GM18861 (cell line): ENCODE measurements around the gene YIPF6.
"Not testable (repeated sequence)": the region's sequence is repeated elsewhere in the genome, so short reads cannot be mapped to it uniquely, and the experiment has no call there.

Source experiments
- ATAC-seq: cut with Tn5 transposase; IDR thresholded peaks from one replicate; pipeline ENCODE4 v1.9.1; 2021; ENCODE audit not compliant: unreplicated experiment

YIPF6 gene

DNA sequence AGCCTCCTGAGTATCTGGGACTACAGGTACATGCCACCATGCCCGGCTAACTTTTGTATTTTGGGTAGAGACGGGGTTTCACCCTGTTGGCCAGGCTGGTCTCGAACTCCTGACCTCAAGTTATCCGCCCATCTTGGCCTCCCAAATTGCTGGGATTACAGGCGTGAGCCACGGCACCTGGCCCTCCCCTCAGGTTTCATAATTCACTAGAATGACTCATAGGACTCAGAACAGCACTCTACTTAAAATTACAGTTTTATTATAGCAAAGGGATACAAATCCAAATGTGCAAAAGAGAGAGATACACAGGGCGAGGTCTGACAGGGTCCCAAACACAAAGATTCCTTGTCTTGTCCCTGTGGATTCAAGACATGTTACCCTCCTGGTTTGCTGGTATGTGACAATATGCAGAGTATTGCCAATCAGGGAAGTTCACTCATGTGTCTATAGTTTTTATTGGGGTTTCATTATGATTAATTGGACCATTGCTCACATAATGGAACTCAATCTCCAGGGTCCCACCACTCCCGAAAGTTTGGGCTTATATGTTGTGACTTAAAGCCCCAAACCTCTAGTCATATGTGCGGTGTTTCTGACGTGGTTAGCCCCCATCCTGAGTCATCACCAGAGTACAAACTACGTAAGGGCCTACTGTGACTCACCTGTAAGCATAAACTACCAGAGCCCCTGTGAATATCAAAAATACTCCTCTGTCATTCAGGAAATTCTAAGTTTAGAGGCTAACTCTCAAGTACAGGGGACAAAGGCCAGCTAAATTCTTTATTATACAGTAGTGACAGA lies 5.2 kb downstream of the YIPF6 start:
- ATAC-seq: peak; percentile 44

DNA sequence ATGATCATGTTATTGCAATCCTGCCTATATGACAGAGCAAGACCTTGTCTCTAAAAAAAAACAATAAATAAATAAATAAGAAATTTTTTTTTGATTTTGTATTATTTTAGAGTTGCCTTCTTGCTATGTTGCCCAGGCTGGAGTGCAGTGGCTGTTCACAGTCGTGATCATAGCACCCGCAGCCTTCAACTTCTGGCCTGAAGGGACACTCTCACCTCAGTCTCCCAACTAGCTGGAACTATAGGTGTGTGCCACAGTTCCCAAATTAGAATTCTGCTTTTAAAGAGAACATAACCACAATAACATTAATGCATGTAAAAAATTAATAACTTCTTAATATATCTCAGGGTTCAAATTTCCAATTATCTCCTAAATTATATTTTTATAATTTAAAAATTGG lies 7.8 kb downstream of the YIPF6 start:
- ATAC-seq: no peak

DNA sequence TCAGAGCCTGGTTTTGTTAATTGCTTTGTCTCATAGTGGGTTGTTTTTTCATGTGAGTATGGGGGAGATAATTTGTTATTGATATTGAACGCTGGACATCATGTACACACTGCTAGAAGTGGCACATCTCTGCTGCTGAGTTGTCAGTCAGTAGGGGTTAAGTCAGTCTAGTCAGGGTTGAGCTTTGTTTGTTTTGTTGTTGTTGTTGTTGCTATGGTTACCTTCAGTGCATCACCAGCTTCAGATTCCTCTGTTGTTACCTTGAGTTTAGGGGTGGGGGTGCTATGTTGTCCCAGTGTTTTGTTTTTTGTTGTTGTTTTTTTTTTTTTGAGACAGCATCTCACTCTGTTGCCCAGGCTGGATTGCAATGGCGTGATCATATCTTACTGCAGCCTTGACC lies 9.9 kb downstream of the YIPF6 start:
- ATAC-seq: no peak

DNA sequence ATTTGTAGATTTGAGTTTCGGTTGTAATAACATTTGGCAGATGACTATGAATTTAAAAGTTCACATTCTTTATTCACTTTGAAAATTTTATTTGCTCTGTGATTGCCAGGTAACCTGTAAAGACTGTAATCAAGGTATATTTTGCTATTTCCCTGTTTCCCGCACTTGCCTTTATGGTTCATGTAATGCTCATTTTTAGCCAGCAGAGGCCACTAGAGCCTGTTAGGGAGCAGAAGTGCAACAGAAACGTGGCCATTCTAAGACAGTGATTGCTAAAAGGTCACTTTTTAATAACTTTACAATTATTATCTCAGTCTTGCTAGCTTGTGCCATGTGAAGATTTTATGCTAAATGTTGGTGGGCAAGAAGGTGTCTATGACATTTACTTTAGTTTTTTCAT lies 12.4 kb downstream of the YIPF6 start:
- ATAC-seq: peak; percentile 82

DNA sequence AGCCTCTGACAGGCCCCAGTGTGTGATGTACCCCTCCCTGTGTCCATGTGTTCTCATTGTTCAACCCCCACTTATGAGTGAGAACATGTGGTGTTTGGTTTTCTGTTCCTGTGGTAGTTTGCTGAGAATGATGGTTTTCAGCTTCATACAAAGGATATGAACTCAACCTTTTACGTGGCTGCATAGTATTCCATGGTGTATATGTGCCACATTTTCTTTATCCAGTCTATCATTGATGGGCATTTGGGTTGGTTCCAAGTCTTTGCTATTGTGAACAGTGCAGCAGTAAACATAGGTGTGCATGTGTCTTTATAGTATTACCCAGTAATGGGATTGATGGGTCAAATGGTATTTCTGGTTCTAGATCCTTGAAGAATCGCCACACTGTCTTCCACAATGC lies 25.8 kb downstream of the YIPF6 start:
- ATAC-seq: not testable (repeated sequence)

DNA sequence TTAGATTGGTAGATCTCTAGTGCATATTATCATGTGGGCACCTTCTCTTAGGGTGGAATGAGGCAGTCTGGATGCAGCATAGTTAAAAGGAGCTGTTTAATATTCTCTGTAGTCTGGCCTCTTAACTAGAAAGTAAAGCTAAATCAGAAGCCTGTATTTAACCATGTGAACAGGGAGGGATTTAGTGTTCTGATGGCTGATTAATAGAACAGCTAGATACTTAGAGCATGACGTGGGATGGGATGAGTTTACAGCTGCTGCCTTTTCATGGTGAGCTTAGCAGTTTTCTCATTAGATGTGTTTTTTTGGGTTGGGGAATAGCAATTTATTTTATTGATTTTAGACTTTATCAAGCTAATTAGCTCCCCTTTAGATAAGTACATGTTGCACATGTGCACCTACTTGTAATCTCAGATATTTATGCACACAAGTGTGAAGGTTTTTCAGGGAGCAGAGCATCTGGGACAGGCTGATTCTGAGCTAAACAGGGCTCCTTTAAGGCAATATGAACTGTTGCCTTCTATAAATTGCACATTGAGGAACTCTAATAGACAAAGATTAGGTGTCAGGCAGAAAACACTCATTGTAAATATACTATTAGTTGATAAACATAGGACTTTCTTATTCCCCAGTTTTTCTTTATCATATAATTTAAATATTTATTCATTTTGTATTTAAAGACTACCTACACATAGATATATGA lies 34.1 kb downstream of the YIPF6 start:
- ATAC-seq: no peak

DNA sequence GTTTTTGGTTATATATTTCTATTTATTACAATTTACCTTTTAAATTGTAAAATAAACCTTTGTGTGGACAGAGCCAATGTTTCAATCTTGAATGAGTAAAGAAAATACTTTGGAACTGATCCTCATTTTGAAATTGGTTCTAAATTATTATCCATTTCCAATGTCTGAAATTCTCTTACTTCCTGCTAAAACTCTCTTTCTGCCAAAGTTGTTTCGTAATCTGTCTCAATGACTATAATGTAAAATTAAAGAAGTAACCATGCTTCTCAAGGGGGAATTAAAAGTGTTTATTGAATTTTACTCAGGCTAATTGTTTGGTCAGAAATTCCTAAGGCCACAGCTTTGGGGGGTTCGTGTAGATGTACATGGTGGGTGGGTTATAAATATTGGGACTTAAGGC lies 34.8 kb downstream of the YIPF6 start:
- no peak for ATAC-seq

DNA sequence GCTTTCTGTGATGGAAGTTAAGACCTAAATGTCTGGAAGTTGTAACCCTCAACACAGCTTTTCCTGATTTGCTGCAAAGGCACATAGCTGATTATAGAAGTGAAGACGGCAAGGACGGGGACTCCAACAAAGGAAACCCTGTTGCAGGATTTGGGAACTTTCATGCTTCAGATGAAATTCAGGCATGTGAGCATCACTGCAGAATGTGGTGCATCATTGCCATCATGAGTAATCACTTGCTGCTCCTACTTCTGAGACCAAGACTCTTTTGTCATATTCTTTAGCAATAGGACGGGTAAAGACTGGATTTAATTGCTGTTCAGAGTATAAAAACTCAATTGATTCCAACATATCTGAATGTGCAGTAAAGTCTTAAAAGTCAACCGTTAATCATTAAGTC lies 35.8 kb downstream of the YIPF6 start:
- no peak for ATAC-seq

DNA sequence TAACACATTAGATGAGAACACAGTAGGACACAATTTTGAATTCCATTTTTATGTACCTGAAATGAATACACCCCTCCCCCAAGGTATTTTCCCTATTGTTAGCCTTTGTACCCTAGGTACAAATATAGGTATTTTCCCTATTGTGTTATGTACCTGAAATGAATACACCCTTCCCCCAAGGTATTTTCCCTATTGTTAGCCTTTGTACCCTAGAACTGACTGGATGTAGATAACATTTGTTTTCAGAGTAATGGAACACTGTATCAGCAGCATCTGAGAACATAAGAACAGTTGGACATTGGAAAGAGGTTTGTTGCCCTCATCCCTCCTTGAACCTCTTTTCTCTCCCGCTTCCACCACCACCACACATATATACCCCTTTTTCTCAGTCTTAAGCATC lies 37.6 kb downstream of the YIPF6 start:
- ATAC-seq: peak; percentile 45

DNA sequence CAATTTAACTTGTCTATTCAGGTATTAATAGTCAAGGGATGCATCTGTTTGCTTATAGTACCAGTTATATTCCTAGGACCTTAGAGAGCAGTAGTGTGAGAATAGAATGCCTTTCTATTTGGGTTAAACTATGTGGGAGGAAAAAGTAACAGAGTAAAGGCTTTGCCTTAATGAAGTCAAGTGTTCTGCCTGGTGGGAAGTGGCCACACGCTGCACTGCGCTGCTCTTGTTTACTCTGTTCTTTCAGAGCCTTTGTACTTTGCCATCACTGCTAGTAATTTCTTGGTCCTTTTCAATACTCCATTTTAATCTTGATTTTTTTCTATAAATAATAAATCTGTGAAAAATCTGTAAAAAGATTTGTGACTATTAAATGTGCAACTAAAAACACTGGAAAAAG lies 38.0 kb downstream of the YIPF6 start:
- no peak for ATAC-seq

DNA sequence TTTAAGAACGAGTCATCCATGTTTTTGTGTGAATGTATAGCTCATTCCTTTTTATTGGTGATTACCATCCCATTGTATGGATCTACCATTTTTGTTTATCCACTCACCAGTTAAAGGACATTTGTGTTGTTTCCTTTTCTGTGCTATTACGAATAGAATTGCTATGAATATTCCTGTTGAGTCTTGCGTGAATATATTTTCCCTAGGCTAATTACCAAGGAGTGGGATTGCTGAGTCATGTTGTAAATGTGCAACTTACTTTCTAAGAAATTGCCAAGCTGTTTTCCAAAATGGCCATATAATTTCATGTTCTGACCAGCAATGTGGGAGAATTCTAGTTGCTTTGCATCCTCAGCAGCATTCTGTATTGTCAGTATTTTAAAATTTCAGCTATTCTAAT lies 51.3 kb downstream of the YIPF6 start:
- no peak for ATAC-seq

DNA sequence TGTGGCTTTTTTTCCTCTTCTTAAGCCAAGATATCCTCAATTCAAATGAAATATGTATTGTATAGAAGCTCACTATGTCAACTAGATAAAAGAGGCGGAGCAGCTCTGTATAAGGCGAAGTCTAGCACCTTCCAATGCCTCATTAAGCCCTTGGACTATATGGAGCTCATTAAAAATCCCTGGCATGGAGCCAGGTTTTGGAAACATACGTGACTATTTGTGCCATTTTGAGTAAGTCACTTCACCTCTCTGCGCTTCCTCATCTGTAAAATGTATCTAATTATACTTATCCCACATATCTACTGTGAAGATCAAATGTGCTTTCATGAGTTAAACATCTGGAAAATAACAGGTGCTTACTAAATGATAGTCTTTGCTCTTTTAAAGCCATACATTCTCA lies 57.2 kb downstream of the YIPF6 start:
- ATAC-seq: no peak

DNA sequence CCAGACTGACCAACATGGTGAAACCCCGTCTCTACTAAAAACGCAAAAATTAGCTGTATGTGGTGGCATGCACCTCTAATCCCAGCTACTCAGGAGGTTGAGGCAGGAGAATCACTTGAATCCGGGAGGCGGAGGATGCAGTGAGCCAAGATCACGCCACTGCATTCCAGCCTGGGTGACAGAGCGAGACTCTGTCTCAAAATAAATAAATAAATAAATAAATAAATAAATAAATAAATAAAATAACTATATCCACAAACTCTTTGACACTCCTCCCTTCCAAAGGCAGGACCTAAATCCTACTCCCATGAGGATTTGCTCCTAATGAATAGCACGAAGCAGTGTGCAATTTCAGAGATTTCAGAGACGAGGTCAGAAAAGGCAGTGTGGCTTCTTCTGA lies 58.3 kb downstream of the YIPF6 start:
- not testable (repeated sequence) for ATAC-seq

DNA sequence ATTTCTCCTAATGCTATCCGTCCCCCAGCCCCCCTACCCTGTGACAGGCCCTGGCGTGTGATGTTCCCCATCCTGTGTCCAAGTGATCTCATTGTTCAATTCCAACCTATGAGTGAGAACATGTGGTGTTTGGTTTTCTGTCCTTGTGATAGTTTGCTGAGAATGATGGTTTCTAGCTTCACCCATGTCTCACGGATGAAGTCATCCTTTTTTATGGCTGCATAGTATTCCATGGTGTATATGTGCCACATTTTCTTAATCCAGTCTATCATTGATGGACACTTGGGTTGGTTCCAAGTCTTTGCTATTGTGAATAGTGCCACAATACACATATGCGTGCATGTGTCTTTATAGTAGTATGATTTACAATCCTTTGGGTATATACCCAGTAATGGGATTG lies 61.1 kb downstream of the YIPF6 start:
- ATAC-seq: not testable (repeated sequence)

DNA sequence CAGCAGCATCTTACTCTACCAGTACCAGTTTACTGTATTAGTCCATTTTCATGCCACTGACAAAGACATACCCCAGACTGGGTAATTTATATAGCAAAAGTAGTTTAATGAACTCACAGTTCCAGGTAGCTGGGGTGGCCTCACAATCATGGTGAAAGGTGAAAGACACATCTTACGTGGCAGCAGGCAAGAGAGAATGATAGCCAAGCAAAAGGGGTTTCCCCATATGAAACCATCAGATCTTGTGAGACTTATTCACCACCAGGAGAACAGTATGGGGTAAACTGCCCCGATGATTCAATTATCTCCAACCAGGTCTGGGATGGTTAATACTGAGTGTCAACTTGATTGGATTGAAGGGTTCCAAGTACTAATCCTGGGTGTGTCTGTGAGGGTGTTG lies 69.3 kb downstream of the YIPF6 start:
- no peak for ATAC-seq

DNA sequence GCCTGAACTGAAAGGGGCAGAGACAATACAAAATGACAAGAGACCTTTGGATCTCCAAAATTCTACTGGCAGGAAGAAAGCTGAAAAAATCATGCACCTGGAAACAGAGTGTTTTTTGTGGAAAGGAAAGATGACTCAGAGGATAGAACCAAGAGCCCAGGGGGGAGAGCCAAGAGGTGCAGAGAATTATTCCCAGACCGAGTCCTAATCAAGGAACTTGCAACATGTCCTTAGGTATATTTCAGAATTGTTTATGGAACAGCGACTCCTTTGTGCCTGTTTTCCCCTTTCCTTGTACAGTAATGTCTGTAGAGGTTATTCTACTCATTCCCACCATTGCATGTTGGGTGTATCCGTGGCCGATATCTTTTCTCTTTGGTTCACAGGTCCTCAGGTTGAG lies 71.7 kb downstream of the YIPF6 start:
- no peak for ATAC-seq

DNA sequence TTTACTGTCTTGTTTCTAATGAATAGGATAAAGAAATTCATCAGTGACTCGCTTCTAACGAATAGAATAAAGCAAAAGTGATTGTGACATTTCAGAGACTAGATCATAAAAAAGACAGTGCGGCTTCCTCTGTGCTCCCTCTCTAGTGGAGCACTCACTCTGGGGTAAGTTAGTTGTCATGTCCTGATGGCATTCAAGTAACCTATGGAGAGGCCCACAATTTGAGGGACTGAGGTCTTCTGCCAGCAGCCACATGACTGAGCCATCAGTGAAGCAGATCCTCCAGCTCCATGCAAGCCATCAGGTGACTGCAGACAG lies 72.4 kb downstream of the YIPF6 start:
- ATAC-seq: no peak

DNA sequence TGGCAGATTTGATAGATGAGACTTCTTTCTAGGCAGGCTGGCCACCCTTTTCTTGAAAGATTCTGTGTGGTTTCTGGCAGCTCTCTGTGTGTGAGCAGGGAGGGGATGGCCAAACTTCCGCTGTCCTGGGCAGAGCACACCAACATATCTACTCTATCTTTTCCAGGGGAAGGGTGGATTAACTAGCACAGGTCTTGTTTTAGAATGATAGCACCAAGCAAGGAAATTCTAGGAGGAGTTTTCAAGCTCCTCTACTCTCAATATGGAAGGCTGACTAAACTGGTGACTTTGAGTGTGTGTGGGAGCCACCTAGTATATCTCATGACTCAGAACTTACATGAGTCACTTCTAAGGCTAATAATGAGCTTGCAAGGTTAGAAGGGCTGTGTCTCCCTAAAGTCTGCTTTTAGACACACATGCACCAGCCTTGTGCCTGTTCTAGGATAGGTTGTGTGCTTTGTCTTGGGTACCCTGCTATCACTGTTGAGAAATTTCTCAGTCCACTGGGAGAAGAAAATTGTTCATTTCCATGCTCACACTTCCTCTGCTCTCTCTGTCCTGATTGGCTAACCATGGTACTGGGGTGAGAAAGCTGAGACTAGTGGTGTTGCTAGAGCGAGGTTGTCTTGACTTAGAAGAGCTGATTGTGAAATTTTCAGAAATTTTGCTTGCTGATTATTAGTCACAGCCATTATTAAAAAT lies 72.9 kb downstream of the YIPF6 start:
- peak; percentile 85 for ATAC-seq

DNA sequence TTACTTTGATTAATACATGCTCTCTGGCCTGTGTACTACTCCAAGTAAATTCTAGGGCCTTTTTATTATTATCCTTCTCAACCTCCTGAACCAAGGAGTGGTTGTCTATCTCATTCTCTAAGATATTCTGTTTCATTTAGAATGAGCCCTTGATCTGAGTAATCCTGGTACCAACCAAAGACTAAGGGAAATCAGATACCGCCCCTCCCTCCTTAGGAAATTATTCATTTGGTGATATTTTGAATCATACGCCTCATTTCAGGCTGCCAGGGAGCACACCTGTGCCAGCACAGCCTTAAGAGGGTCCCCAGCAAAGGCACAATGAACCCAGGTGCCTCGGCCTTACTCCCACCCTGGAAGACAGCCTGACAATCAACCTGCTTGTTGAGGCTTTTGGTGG lies 75.4 kb downstream of the YIPF6 start:
- no peak for ATAC-seq

DNA sequence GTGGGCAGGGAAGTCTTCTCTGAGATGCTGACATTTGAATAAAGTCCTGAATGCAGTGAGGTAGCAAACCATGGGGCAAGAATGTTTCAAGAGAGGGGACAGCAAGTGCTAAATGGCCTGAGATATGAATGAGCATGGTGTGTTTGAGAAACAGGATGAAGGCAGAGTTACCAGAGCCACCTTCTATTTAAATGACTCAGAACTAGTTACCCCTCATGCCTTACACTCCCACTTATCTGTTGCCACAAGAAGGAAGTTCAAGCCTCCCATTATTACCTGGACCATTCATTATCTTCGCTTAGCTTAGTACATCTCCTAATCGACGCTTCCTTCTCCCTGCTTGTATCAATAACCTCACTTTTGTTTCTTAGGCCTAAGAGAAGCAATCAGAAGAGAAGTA lies 81.0 kb downstream of the YIPF6 start:
- ATAC-seq: no peak

DNA sequence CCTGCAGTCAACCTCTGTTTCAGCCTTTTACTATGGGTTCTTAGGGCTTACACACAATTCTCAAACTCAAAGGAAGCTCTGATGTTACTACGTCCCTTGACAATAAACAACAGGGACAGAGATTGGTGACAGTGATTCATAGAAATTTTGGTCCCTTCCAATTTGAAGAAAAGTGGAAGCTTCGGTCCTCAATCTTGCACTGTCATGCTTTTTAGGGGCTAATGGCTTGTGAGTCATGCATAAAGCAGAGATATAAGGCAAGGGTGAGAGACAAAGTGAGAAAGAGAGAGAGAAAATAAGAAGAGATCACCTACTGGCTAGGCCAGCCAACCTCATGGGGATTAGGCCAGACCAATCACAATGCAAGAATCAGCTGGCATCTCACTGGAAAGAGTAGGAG lies 85.4 kb downstream of the YIPF6 start:
- no peak for ATAC-seq
